Kidney (tissue), 14 donors: Measurements from ENCODE around the gene NTRK2. TPM values are rescaled to one million over a fixed set of nuclear protein-coding genes. Genes with fewer than 3 reads are reported as not detected.

Source experiments
- DNase-seq, 5 donors: peaks; one replicate each; pipeline ENCODE4 v3.0.0-alpha.2; 2013 to 2020
- FAIRE-seq: peaks from 2 replicates; lab custom pipeline; 2012; peaks lifted over from hg19 to GRCh38; lab: Jason Lieb, UNC
- H3K27ac ChIP-seq, 2 donors: one replicate each; pipeline ENCODE4 v1.7.0; 2013; ENCODE audit warnings: low read depth in 2 of 2, low read length in 2 of 2, inconsistent platforms in 1 of 2
- H3K27me3 ChIP-seq: one replicate; pipeline ENCODE4 v1.7.1; 2013; ENCODE audit warnings: low read length, inconsistent platforms; ENCODE audit not compliant: control insufficient read depth, insufficient read depth
- H3K36me3 ChIP-seq, 3 donors: one replicate each; pipeline versions ENCODE4 v1.7.0 to v1.7.1; 2013; ENCODE audit warnings: low read length in 3 of 3, control low read depth in 1 of 3, inconsistent platforms in 1 of 3; ENCODE audit not compliant: insufficient read depth in 3 of 3, control insufficient read depth in 2 of 3
- H3K4me1 ChIP-seq, 3 donors: one replicate each; pipeline versions ENCODE4 v1.7.0 to v1.7.1; 2013; ENCODE audit warnings: low read length in 3 of 3, inconsistent platforms in 1 of 3, low read depth in 1 of 3; ENCODE audit not compliant: control insufficient read depth in 2 of 3, insufficient read depth in 2 of 3
- H3K4me3 ChIP-seq, 3 donors: one replicate each; pipeline versions ENCODE4 v1.7.0 to v1.8.1; 2013; ENCODE audit warnings: low read length in 3 of 3, control low read depth in 1 of 3, inconsistent platforms in 1 of 3
- H3K9ac ChIP-seq, 3 donors: one replicate each; pipeline versions ENCODE4 v1.7.0 to v1.7.1; 2013; ENCODE audit warnings: low read length in 3 of 3, control low read depth in 1 of 3, inconsistent platforms in 1 of 3
- H3K9me3 ChIP-seq, 3 donors: one replicate each; pipeline versions ENCODE4 v1.7.0 to v1.7.1; 2013; ENCODE audit warnings: low read length in 3 of 3, control low read depth in 1 of 3, inconsistent platforms in 1 of 3; ENCODE audit not compliant: control insufficient read depth in 2 of 3, insufficient read depth in 1 of 3
- CTCF ChIP-seq: IDR thresholded peaks from 3 replicates; pipeline ENCODE4 v1.5.1; 2012; ENCODE audit warnings: mild to moderate bottlenecking, moderate library complexity, borderline replicate concordance; ENCODE audit not compliant: insufficient read depth; ENCODE audit errors: extremely low read depth
- intact Hi-C: fragments of 100-400 bp; cut with DNase I; formaldehyde crosslinking; loops from one replicate; pipeline ENCODE4 v1.11.1; 2022
- polyA plus RNA-seq: library from polyadenylated mRNA; stranded (reverse); fragments of 350-450 nt; fragmentation: Illumina TruSeq; extraction: RNeasy Lipid Tissue Mini Kit (QIAGEN cat#74804); gene quantifications from one replicate; pipeline ENCODE4 v1.2.3, GENCODE V29; 2014; ENCODE audit warnings: low read depth, low replicate concordance; ENCODE audit not compliant: insufficient read depth
- total RNA-seq: library from RNA; stranded (reverse); fragmentation: NEBNext Ultra II Directional; extraction: Animal tissue kit (Norgen Biotek cat#: 25700); gene quantifications from one replicate; pipeline ENCODE4 v1.2.1, GENCODE V29; 2021
- donor health status: control.
- donor health status: control.
- donor health status: control.
- donor health status: control.
- donor health status: control.
- donor health status: DM: yes; HTN: yes; CAD: no.
- donor health status: Normal renal cell carcinoma (clear cell type).

Gene NTRK2
- total and polyA plus RNA-seq, 2 donors from 2014 or later, result 20.0 to 41.2 TPM

GRCh38 chr9:84947412-84947972 lies 278.0 kb downstream of the NTRK2 start:
- intact Hi-C loops, result no loop called here
- Histone ChIP-seq H3K36me3 (no peaks in the 10 kb centered on the region), H3K27ac (no peak overlapping the region), H3K27me3 (no peaks in the 10 kb centered on the region), H3K9me3 (no peaks in the 10 kb centered on the region), H3K9ac (no peak overlapping the region), H3K4me3 (no peak overlapping the region), H3K4me1 (peaks cover 0 to 2% (median 0%) of the 10 kb centered on the region in 3 donors)
- TF ChIP-seq CTCF, result no peak
- FAIRE-seq (no peak), DNase-seq (peak in 1 of 5 donors; percentile 29)

- Histone ChIP-seq H3K27me3 (no peaks in the 10 kb centered on the region), H3K9ac (no peak overlapping the region), H3K9me3 (no peaks in the 10 kb centered on the region), H3K4me3 (no peak overlapping the region), H3K4me1 (peaks cover 0 to 2% (median 0%) of the 10 kb centered on the region in 3 donors), H3K27ac (no peak overlapping the region), H3K36me3 (no peaks in the 10 kb centered on the region)
- no peak for FAIRE-seq
- intact Hi-C loops, result no loop called here
- no peak for DNase-seq
- no peak for TF ChIP-seq CTCF
These were observed 279.7 kb downstream of the NTRK2 start for GRCh38 chr9:84949258-84949657.

GRCh38 chr9:84949971-84950370 lies 280.4 kb downstream of the NTRK2 start:
- H3K27ac ChIP-seq, result no peak overlapping the region
- DNase-seq, result no peak
- no peaks in the 10 kb centered on the region for H3K9me3 ChIP-seq
- no peak for TF ChIP-seq CTCF
- H3K36me3 ChIP-seq, result no peaks in the 10 kb centered on the region
- intact Hi-C loops, result no loop called here
- peaks cover 0 to 2% (median 0%) of the 10 kb centered on the region in 3 donors for H3K4me1 ChIP-seq
- FAIRE-seq, result no peak
- no peak overlapping the region for H3K4me3 ChIP-seq
- H3K9ac ChIP-seq, result no peak overlapping the region
- H3K27me3 ChIP-seq, result no peaks in the 10 kb centered on the region
